Measurements from ENCODE around the gene CCDC110. TPM values are rescaled to one million over a fixed set of nuclear protein-coding genes. Genes with fewer than 3 reads are reported as not detected.

CCDC110 gene
- total RNA-seq, 1 experiment from 2014 or later = 2.1 TPM

DNA sequence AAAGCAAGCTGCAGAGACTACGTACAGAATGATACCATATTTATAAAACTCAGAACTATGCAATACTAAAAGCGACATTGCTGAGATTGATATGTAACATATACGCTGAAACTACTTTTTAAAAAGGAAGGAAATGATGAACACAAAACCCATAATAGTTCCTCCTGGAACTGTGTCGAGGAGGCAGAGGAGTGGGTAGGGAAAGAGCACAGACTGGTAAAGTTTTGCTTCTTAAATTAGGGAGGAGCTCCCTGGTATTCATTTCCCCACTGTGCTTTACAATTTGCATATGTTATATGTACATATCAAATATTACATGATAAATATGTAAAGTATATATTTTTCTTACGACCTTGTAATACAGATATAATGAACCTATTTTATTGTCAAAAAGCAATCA is 59.7 kb downstream of the CCDC110 start:
- H3K4me1 Mint-ChIP-seq = no peaks in the 10 kb centered on the region
- peaks cover 18% of the 10 kb centered on the region for H3K36me3 Mint-ChIP-seq
- ATAC-seq = no peak
- CTCF ChIA-PET = no interaction called here
- no peak for DNase-seq (ENCODE audit: low spot score)
- no peak overlapping the region for H3K4me3 Mint-ChIP-seq
- no peak for TF ChIP-seq JUN (CRISPR knock-in tag; IDR thresholded peaks at IDR 0.05)
- TF ChIP-seq, protein P1, sequence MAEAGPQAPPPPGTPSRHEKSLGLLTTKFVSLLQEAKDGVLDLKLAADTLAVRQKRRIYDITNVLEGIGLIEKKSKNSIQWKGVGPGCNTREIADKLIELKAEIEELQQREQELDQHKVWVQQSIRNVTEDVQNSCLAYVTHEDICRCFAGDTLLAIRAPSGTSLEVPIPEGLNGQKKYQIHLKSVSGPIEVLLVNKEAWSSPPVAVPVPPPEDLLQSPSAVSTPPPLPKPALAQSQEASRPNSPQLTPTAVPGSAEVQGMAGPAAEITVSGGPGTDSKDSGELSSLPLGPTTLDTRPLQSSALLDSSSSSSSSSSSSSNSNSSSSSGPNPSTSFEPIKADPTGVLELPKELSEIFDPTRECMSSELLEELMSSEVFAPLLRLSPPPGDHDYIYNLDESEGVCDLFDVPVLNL (CRISPR knock-in tag; IDR thresholded peaks at IDR 0.05; ENCODE audit: borderline replicate concordance, low read depth) = no peak
- no peak for TF ChIP-seq KAT7 (CRISPR knock-in tag; IDR thresholded peaks at IDR 0.05; ENCODE audit: borderline replicate concordance)
- TF ChIP-seq FOXP1 (CRISPR knock-in tag; IDR thresholded peaks at IDR 0.05; ENCODE audit: borderline replicate concordance) = no peak
- TF ChIP-seq ZNF671 (CRISPR knock-in tag; IDR thresholded peaks at IDR 0.05) = no peak
- TF ChIP-seq, protein P2, sequence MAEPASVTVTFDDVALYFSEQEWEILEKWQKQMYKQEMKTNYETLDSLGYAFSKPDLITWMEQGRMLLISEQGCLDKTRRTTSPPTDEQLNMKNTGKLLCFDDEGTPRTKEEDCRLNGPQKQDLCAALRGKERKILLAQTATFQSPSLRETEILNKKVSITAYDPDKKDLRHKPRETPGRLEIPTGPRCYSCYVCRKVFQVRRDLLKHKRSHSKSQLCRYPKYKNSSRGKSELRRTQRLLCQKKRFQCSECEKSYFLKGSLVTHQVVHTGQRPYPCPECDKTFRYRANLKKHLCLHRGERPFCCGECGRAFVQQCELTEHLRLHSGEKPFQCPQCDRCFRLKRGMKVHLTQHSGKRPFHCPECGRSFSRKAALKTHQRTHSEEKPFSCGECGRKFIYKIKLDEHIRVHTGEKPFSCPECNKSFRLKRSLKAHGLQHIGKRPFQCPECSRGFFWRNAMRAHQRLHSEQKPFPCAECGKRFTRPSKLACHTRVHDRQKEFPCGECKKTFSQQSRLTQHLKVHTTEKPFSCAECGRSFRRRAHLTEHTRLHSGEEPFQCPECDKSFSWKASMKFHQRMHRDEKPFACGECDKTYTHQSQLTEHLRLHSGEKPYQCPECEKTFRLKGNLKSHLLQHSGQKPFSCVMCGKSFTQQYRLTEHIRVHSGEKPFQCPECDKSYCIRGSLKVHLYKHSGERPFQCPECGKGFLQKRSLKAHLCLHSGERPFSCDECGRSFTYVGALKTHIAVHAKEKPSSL (CRISPR knock-in tag; conservative IDR thresholded peaks at IDR 0.05) = no peak
- TF ChIP-seq, protein P3, sequence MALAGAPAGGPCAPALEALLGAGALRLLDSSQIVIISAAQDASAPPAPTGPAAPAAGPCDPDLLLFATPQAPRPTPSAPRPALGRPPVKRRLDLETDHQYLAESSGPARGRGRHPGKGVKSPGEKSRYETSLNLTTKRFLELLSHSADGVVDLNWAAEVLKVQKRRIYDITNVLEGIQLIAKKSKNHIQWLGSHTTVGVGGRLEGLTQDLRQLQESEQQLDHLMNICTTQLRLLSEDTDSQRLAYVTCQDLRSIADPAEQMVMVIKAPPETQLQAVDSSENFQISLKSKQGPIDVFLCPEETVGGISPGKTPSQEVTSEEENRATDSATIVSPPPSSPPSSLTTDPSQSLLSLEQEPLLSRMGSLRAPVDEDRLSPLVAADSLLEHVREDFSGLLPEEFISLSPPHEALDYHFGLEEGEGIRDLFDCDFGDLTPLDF (CRISPR knock-in tag; IDR thresholded peaks at IDR 0.05) = no peak
- TF ChIP-seq ESRRA (CRISPR knock-in tag; IDR thresholded peaks at IDR 0.05; ENCODE audit: borderline replicate concordance) = no peak
- TF ChIP-seq ZNF232 (CRISPR knock-in tag; IDR thresholded peaks at IDR 0.05) = no peak
- no peak for TF ChIP-seq CBFB (CRISPR knock-in tag; IDR thresholded peaks at IDR 0.05; ENCODE audit: low read depth)
- TF ChIP-seq NR3C1 (CRISPR knock-in tag; conservative IDR thresholded peaks at IDR 0.05; ENCODE audit: low read depth) = no peak
- TF ChIP-seq, protein P4, sequence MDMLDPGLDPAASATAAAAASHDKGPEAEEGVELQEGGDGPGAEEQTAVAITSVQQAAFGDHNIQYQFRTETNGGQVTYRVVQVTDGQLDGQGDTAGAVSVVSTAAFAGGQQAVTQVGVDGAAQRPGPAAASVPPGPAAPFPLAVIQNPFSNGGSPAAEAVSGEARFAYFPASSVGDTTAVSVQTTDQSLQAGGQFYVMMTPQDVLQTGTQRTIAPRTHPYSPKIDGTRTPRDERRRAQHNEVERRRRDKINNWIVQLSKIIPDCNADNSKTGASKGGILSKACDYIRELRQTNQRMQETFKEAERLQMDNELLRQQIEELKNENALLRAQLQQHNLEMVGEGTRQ (CRISPR knock-in tag; IDR thresholded peaks at IDR 0.05) = no peak
- TF ChIP-seq ATF1 (CRISPR knock-in tag; IDR thresholded peaks at IDR 0.05) = no peak
- no peak for TF ChIP-seq TEAD1 (CRISPR knock-in tag; IDR thresholded peaks at IDR 0.05)
- TF ChIP-seq HMGA2 (CRISPR knock-in tag; IDR thresholded peaks at IDR 0.05) = no peak
- no peak for TF ChIP-seq NFE2L1 (CRISPR knock-in tag; IDR thresholded peaks at IDR 0.05)
- no peak for TF ChIP-seq ZNF416 (CRISPR knock-in tag; IDR thresholded peaks at IDR 0.05)
- no peak for TF ChIP-seq IRF2 (CRISPR knock-in tag; IDR thresholded peaks at IDR 0.05; ENCODE audit: borderline replicate concordance, low read depth)
- H3K27me3 Mint-ChIP-seq (ENCODE audit: low read depth) = no peaks in the 10 kb centered on the region; the same call in 1 of the 2 replicates
- peaks cover 7% of the 10 kb centered on the region for H3K9me3 Mint-ChIP-seq
- POLR2A ChIA-PET = no interaction called here
- no peak overlapping the region for H3K27ac Mint-ChIP-seq

DNA sequence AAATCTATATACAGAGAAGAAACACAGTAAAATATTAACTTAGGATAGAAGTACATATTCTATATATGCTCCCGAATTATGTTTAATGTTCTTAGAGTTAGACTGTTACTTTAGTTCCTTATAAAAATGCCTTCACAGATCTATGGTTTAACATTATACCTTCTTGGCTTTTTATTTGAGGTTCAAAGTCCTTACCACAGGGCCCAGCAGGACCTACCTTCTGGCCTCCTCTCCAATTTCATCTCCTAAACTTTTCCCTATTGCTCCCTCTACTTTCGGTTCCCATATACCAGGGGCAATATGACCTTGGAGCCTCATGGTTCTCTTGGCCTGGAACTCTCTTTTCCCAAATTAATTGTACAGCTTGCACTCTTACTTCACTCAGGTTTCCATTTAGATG is 63.1 kb downstream of the CCDC110 start:
- Mint-ChIP-seq H3K27ac (no peak overlapping the region), H3K4me3 (no peak overlapping the region), H3K9me3 (peaks cover 7% of the 10 kb centered on the region), H3K36me3 (peaks cover 25% of the 10 kb centered on the region), H3K4me1 (no peaks in the 10 kb centered on the region), H3K27me3 (ENCODE audit: low read depth) (no peaks in the 10 kb centered on the region; the same call in 1 of the 2 replicates)
- DNase-seq (ENCODE audit: low spot score) = no peak
- ChIA-PET POLR2A (no interaction called here), CTCF (no interaction called here)
- ATAC-seq = no peak
- TF ChIP-seq, protein P5, sequence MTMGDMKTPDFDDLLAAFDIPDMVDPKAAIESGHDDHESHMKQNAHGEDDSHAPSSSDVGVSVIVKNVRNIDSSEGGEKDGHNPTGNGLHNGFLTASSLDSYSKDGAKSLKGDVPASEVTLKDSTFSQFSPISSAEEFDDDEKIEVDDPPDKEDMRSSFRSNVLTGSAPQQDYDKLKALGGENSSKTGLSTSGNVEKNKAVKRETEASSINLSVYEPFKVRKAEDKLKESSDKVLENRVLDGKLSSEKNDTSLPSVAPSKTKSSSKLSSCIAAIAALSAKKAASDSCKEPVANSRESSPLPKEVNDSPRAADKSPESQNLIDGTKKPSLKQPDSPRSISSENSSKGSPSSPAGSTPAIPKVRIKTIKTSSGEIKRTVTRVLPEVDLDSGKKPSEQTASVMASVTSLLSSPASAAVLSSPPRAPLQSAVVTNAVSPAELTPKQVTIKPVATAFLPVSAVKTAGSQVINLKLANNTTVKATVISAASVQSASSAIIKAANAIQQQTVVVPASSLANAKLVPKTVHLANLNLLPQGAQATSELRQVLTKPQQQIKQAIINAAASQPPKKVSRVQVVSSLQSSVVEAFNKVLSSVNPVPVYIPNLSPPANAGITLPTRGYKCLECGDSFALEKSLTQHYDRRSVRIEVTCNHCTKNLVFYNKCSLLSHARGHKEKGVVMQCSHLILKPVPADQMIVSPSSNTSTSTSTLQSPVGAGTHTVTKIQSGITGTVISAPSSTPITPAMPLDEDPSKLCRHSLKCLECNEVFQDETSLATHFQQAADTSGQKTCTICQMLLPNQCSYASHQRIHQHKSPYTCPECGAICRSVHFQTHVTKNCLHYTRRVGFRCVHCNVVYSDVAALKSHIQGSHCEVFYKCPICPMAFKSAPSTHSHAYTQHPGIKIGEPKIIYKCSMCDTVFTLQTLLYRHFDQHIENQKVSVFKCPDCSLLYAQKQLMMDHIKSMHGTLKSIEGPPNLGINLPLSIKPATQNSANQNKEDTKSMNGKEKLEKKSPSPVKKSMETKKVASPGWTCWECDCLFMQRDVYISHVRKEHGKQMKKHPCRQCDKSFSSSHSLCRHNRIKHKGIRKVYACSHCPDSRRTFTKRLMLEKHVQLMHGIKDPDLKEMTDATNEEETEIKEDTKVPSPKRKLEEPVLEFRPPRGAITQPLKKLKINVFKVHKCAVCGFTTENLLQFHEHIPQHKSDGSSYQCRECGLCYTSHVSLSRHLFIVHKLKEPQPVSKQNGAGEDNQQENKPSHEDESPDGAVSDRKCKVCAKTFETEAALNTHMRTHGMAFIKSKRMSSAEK (CRISPR knock-in tag; IDR thresholded peaks at IDR 0.05; ENCODE audit: borderline replicate concordance) = no peak
- TF ChIP-seq, protein P6, sequence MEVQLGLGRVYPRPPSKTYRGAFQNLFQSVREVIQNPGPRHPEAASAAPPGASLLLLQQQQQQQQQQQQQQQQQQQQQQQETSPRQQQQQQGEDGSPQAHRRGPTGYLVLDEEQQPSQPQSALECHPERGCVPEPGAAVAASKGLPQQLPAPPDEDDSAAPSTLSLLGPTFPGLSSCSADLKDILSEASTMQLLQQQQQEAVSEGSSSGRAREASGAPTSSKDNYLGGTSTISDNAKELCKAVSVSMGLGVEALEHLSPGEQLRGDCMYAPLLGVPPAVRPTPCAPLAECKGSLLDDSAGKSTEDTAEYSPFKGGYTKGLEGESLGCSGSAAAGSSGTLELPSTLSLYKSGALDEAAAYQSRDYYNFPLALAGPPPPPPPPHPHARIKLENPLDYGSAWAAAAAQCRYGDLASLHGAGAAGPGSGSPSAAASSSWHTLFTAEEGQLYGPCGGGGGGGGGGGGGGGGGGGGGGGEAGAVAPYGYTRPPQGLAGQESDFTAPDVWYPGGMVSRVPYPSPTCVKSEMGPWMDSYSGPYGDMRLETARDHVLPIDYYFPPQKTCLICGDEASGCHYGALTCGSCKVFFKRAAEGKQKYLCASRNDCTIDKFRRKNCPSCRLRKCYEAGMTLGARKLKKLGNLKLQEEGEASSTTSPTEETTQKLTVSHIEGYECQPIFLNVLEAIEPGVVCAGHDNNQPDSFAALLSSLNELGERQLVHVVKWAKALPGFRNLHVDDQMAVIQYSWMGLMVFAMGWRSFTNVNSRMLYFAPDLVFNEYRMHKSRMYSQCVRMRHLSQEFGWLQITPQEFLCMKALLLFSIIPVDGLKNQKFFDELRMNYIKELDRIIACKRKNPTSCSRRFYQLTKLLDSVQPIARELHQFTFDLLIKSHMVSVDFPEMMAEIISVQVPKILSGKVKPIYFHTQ (CRISPR knock-in tag; IDR thresholded peaks at IDR 0.05) = no peak
- TF ChIP-seq, protein P7, sequence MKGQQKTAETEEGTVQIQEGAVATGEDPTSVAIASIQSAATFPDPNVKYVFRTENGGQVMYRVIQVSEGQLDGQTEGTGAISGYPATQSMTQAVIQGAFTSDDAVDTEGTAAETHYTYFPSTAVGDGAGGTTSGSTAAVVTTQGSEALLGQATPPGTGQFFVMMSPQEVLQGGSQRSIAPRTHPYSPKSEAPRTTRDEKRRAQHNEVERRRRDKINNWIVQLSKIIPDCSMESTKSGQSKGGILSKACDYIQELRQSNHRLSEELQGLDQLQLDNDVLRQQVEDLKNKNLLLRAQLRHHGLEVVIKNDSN (CRISPR knock-in tag; IDR thresholded peaks at IDR 0.05) = no peak
- TF ChIP-seq CREB1 (CRISPR knock-in tag; IDR thresholded peaks at IDR 0.05) = no peak
